PFSK-1 (cell line): ENCODE measurements around the gene MMEL1.

Source experiments
- FOXP2 ChIP-seq: optimal IDR thresholded peaks from 2 replicates; pipeline ENCODE3; 2011; ENCODE audit warnings: borderline replicate concordance, control low read depth, inconsistent platforms; ENCODE audit not compliant: insufficient read depth; ENCODE audit errors: extremely low read length, extremely low read depth
- POLR2AphosphoS5 ChIP-seq: IDR thresholded peaks from 2 replicates; pipeline ENCODE4 v1.6.1; 2012; ENCODE audit warnings: low read depth, mild to moderate bottlenecking, control low read depth, low read length, moderate library complexity
- SIN3A ChIP-seq: IDR thresholded peaks from 2 replicates; pipeline ENCODE4 v1.6.1; 2012; ENCODE audit warnings: mild to moderate bottlenecking, low read length, moderate library complexity, borderline replicate concordance; ENCODE audit not compliant: insufficient read depth
- TAF1 ChIP-seq: IDR thresholded peaks from 2 replicates; pipeline ENCODE4 v1.6.1; 2012; ENCODE audit warnings: low read length, control low read depth, borderline replicate concordance; ENCODE audit not compliant: insufficient read depth
- TF ChIP-seq, protein P1 (sequence below), 2 experiments: IDR thresholded peaks; 2 replicates each; pipeline versions ENCODE4 v1.6.1 to v1.8.0; 2011 to 2012; ENCODE audit warnings: low read depth in 2 of 2, low read length in 2 of 2, control low read depth in 1 of 2, inconsistent platforms in 1 of 2, mild to moderate bottlenecking in 1 of 2, moderate library complexity in 1 of 2; ENCODE audit not compliant: insufficient read depth in 1 of 2

The MMEL1 gene

DNA sequence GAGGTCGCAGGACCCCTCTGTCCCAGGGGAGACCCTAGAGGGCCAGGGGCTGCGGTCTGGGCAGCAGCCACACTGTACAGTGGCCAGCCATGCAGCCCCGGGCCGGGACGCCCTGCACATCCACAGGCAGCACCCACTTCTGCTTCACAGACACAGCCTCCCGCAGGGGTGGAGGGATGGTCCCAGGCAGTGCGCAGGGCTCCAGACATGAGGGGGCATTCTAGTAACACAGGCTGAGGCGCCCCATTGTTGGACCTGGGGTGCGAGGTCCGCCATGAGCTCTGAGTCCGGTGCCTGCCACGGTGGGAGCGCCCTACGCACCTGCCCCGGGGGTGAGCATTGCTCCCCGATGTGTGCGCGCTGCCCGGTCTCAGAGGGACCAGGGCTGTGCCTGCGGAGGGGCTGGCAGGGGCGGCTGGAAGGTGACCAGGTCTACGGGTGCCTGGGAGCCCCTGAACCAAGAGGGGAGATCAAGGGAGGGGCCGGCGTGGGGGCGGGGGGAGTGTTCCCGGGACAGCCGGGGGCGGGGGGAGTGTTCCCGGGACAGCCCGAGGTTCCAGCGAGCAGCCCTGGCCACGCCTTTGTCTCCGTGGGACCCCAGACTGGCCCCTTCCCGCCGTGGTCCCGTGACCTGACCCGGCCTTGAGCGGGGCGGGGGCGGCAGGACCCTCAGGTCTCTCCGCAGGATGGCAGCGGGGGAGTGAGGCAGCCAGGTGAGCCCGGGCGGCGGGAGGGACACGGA lies 4.5 kb downstream of the MMEL1 start:
- TF ChIP-seq POLR2AphosphoS5 (no peak), SIN3A (no peak), TAF1 (no peak), FOXP2 (no peak)
- TF ChIP-seq, protein P1, sequence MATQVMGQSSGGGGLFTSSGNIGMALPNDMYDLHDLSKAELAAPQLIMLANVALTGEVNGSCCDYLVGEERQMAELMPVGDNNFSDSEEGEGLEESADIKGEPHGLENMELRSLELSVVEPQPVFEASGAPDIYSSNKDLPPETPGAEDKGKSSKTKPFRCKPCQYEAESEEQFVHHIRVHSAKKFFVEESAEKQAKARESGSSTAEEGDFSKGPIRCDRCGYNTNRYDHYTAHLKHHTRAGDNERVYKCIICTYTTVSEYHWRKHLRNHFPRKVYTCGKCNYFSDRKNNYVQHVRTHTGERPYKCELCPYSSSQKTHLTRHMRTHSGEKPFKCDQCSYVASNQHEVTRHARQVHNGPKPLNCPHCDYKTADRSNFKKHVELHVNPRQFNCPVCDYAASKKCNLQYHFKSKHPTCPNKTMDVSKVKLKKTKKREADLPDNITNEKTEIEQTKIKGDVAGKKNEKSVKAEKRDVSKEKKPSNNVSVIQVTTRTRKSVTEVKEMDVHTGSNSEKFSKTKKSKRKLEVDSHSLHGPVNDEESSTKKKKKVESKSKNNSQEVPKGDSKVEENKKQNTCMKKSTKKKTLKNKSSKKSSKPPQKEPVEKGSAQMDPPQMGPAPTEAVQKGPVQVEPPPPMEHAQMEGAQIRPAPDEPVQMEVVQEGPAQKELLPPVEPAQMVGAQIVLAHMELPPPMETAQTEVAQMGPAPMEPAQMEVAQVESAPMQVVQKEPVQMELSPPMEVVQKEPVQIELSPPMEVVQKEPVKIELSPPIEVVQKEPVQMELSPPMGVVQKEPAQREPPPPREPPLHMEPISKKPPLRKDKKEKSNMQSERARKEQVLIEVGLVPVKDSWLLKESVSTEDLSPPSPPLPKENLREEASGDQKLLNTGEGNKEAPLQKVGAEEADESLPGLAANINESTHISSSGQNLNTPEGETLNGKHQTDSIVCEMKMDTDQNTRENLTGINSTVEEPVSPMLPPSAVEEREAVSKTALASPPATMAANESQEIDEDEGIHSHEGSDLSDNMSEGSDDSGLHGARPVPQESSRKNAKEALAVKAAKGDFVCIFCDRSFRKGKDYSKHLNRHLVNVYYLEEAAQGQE (IDR thresholded peaks at IDR 0.05; ENCODE audit: insufficient read depth in 1 of 2, low read depth in 2 of 2, low read length in 2 of 2) = no peak

DNA sequence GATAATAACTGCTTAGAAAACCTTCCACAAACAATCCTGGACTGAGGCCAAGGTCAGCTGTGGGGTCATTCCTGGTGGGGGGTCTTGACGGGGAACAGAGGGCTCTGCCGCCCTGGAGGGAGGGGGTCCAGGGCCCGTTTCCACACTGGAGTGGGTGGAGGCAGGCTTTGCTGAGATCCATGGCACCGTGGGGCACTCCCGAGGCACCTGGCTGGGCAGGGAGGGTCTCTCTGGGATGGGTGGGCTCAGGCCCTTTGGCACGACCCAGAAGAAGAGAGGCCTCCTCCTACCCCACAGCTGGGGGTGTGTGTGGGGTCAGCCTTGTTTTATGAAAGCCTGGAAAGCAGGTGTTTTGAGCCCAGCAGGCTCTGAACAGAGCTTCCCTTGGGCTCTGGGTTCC lies 5.1 kb downstream of the MMEL1 start:
- TF ChIP-seq SIN3A = no peak
- TF ChIP-seq POLR2AphosphoS5 = no peak
- no peak for TF ChIP-seq TAF1

GRCh38 chr1:2625311-2625710 lies 7.5 kb downstream of the MMEL1 start:
- no peak for TF ChIP-seq SIN3A

DNA sequence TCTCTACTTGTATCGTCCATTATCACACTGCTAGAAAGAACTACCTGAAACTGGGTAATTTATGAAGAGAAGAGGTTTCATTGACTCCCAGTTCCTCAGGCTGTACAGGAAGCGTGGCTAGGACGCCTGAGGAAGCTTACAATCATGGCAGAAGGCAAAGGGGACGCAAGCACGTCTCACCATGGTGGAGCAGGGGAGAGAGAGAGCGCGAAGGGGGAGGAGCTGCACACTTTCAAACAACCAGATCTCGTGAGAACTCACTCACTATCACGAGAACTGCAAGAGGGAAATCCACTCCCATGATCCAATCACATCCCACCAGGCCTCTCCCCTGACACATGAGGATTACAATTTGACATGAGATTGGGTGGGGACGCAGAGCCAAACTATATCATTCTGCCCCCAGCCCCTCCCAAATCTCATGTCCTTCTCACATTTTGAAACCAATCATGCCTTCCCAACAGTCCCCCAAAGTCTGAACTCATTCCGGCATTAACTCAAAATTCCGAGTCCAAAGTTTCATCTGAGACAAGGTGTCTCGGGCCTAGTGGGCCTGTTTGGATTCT lies 8.0 kb downstream of the MMEL1 start:
- TF ChIP-seq POLR2AphosphoS5 (no peak), SIN3A (no peak), TAF1 (no peak), FOXP2 (no peak)
- TF ChIP-seq, protein P1 (IDR thresholded peaks at IDR 0.05; ENCODE audit: insufficient read depth in 1 of 2, low read depth in 2 of 2, low read length in 2 of 2) = no peak

DNA sequence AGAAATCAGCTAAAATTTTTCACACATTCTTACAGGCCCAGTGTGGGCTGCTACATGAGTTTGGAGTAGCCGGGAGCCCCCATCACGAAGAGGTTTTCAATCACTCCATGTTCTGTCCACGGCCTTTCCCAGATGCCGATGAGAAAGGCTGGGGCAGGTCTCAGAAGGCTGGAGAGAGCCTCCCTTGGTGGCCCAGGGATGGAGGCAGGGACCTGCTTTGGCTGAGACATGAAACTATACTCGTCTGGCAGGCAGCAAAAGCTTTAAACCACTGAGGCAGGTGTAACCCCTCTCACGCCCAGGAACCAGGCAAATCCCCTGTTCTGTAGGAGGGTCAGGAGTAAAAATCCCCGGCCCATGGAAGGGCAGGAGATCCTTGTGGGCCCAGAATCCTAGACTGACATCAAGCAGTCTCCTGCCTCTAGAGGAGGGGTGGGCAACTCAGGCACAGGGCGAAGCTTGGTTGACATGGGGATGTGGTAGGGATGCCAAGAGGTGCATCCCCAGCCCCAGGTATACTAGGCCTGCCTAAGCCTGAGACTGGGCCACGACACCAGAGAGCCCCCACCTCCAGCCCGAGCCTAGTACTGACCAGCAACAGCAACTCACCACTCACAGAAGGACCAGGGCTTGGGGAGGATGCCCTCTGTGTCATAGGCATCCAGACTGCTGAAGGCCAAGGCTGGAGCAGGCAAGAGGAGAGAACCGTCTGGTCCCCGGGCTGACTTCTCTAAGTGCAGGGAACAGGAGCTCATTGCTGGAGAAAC lies 9.1 kb downstream of the MMEL1 start:
- TF ChIP-seq TAF1 = no peak
- TF ChIP-seq, protein P1 (IDR thresholded peaks at IDR 0.05; ENCODE audit: insufficient read depth in 1 of 2, low read depth in 2 of 2, low read length in 2 of 2) = no peak
- TF ChIP-seq POLR2AphosphoS5 = no peak
- no peak for TF ChIP-seq SIN3A
- no peak for TF ChIP-seq FOXP2

GRCh38 chr1:2617971-2618470 lies 14.8 kb downstream of the MMEL1 start:
- no peak for TF ChIP-seq POLR2AphosphoS5
- no peak for TF ChIP-seq TAF1
